HG03378 (cell line): Measurements from ENCODE around the gene SCEL.

ENCODE experiments used
- ATAC-seq: cut with Tn5 transposase; IDR thresholded peaks from one replicate; pipeline ENCODE4 v1.9.1; 2021; ENCODE audit warnings: mild to moderate bottlenecking, moderate library complexity; ENCODE audit not compliant: unreplicated experiment

Gene SCEL

GRCh38 chr13:77548594-77548993, 13.1 kb downstream of the SCEL start:
- no peak for ATAC-seq

GRCh38 chr13:77554069-77554468, 18.6 kb downstream of the SCEL start:
- no peak for ATAC-seq

- ATAC-seq = no peak
Measured at GRCh38 chr13:77555246-77555645, 19.7 kb downstream of the SCEL start.

- ATAC-seq = no peak
Measured at GRCh38 chr13:77558016-77558415, 22.5 kb downstream of the SCEL start.

GRCh38 chr13:77563111-77563510, 27.6 kb downstream of the SCEL start:
- ATAC-seq = no peak

- ATAC-seq = peak; percentile 89
Measured at GRCh38 chr13:77565635-77566034, 30.1 kb downstream of the SCEL start.

GRCh38 chr13:77571956-77572355, 36.5 kb downstream of the SCEL start:
- ATAC-seq = no peak

- no peak for ATAC-seq
Measured at GRCh38 chr13:77574096-77574495, 38.6 kb downstream of the SCEL start.

- no peak for ATAC-seq
Measured at GRCh38 chr13:77579959-77580358, 44.5 kb downstream of the SCEL start.

GRCh38 chr13:77580748-77581147, 45.2 kb downstream of the SCEL start:
- no peak for ATAC-seq

- peak; percentile 69 for ATAC-seq
Measured at GRCh38 chr13:77583581-77583980, 48.1 kb downstream of the SCEL start.

GRCh38 chr13:77584106-77584505, 48.6 kb downstream of the SCEL start:
- no peak for ATAC-seq

GRCh38 chr13:77595166-77595810, 59.8 kb downstream of the SCEL start:
- ATAC-seq = no peak

GRCh38 chr13:77596777-77597176, 61.3 kb downstream of the SCEL start:
- no peak for ATAC-seq

- no peak for ATAC-seq
Measured at GRCh38 chr13:77599351-77599750, 63.8 kb downstream of the SCEL start.

- no peak for ATAC-seq
Measured at GRCh38 chr13:77600701-77601100, 65.2 kb downstream of the SCEL start.

GRCh38 chr13:77611068-77611467, 75.6 kb downstream of the SCEL start:
- ATAC-seq = no peak

- no peak for ATAC-seq
Measured at GRCh38 chr13:77616027-77616426, 80.5 kb downstream of the SCEL start.

- no peak for ATAC-seq
Measured at GRCh38 chr13:77619655-77620054, 84.1 kb downstream of the SCEL start.

- no peak for ATAC-seq
Measured at GRCh38 chr13:77620138-77620537, 84.6 kb downstream of the SCEL start.

- no peak for ATAC-seq
Measured at GRCh38 chr13:77623806-77624205, 88.3 kb downstream of the SCEL start.

- no peak for ATAC-seq
Measured at GRCh38 chr13:77628170-77628569, 92.7 kb downstream of the SCEL start.

- no peak for ATAC-seq
Measured at GRCh38 chr13:77637588-77637987, 102.1 kb downstream of the SCEL start.
